ENCODE measurements around the gene FOXD2.

DNA sequence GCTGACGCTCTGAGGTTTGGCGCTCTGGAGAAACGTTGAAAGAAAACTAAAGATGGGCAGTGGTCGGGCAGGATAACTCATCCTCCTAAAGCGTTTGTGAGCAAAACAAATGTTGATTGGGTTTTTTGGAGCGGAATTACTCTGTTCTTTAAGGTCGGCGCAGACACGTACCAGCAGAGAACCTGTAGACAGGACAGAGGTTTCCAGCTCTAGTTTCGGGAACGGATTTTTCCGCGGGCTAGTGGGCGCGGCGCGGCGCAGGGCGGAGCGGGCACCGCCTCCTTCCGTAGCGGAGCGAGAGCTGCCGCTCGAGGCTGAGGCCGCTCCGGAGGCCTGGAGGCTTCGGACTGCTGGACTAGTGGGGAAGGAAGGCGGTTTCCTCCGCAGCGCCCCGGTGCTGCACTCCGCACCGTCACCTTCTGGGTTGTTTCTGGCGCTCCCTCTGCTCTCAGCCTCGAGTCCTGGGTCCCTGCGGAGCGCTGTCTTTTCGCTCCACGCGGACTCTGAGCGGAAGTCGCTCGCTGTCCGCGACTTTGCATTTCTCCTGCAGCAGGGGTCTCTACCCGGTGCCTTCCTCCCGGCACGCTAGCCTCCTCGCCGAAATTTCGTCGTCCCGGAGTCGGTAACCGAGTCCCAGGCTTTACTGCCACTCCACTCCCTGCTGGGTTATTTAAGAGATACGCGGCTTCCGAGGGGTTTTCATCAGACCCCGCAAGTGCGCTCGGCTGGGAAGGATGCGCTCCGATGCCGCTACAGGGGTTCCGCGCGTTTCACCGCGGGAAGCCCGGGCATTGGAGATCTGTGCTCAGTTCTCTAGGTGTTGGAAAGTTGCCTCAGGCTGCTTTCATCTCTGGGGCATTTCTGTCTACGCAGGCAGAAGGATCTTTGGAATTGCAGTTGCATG lies 7.0 kb downstream of the FOXD2 start:
- TF ChIP-seq, protein P1, sequence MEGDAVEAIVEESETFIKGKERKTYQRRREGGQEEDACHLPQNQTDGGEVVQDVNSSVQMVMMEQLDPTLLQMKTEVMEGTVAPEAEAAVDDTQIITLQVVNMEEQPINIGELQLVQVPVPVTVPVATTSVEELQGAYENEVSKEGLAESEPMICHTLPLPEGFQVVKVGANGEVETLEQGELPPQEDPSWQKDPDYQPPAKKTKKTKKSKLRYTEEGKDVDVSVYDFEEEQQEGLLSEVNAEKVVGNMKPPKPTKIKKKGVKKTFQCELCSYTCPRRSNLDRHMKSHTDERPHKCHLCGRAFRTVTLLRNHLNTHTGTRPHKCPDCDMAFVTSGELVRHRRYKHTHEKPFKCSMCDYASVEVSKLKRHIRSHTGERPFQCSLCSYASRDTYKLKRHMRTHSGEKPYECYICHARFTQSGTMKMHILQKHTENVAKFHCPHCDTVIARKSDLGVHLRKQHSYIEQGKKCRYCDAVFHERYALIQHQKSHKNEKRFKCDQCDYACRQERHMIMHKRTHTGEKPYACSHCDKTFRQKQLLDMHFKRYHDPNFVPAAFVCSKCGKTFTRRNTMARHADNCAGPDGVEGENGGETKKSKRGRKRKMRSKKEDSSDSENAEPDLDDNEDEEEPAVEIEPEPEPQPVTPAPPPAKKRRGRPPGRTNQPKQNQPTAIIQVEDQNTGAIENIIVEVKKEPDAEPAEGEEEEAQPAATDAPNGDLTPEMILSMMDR (conservative IDR thresholded peaks at IDR 0.05; ENCODE audit: low read length) = no peak
- no peak for TF ChIP-seq EZH2phosphoT487 (IDR thresholded peaks at IDR 0.05; ENCODE audit: borderline replicate concordance)
